SK-N-SH (cell line): ENCODE data around the gene IRX2.

ENCODE experiments used
- CTCF ChIP-seq: fragments of 200-600 bp; sonication (generic); IDR thresholded peaks from 2 replicates; pipeline ENCODE4 v1.6.1; 2017; ENCODE audit warnings: antibody characterized with exemption, mild to moderate bottlenecking, moderate library complexity
- EP300 ChIP-seq, 2 experiments: IDR thresholded peaks; 2 replicates each; pipeline versions ENCODE4 v1.4.0 to v1.6.1; 2012; ENCODE audit warnings: borderline replicate concordance in 1 of 2, low read depth in 1 of 2, low read length in 1 of 2
- EZH2phosphoT487 ChIP-seq: fragments of 200-600 bp; sonication (generic); IDR thresholded peaks from 2 replicates; pipeline ENCODE4 v1.6.1; 2017; ENCODE audit warnings: low read depth, mixed run types, mild to moderate bottlenecking, antibody characterized with exemption, moderate library complexity, borderline replicate concordance
- JUND ChIP-seq: IDR thresholded peaks from 2 replicates; pipeline ENCODE4 v1.4.0; 2012
- MAX ChIP-seq: IDR thresholded peaks from 2 replicates; pipeline ENCODE4 v1.4.0; 2012; ENCODE audit warnings: low read depth
- MEF2A ChIP-seq: IDR thresholded peaks from 2 replicates; pipeline ENCODE4 v1.4.0; 2012; ENCODE audit warnings: low read depth, borderline replicate concordance
- NFIC ChIP-seq: IDR thresholded peaks from 2 replicates; pipeline ENCODE4 v1.4.0; 2012; ENCODE audit warnings: borderline replicate concordance
- POLR2AphosphoS5 ChIP-seq: IDR thresholded peaks from 2 replicates; pipeline ENCODE4 v1.6.1; 2012; ENCODE audit warnings: low read depth, low read length
- RAD21 ChIP-seq: IDR thresholded peaks from 2 replicates; pipeline ENCODE4 v1.6.1; 2012; ENCODE audit warnings: mild to moderate bottlenecking, low read length
- RFX5 ChIP-seq: IDR thresholded peaks from 2 replicates; pipeline ENCODE4 v1.6.1; 2012; ENCODE audit warnings: mild to moderate bottlenecking, improper control_type of control experiment, low read length
- SIN3A ChIP-seq: IDR thresholded peaks from 2 replicates; pipeline ENCODE4 v1.6.1; 2012; ENCODE audit warnings: low read depth, mild to moderate bottlenecking, low read length, moderate library complexity, borderline replicate concordance
- TCF12 ChIP-seq: IDR thresholded peaks from 2 replicates; pipeline ENCODE4 v1.4.0; 2012

GRCh38 chr5:2773327-2773726, 21.9 kb upstream of the IRX2 start:
- no peak for TF ChIP-seq CTCF
- no peak for TF ChIP-seq SIN3A
- no peak for TF ChIP-seq RFX5
- TF ChIP-seq JUND = no peak
- no peak for TF ChIP-seq MAX
- no peak for TF ChIP-seq NFIC
- no peak for TF ChIP-seq MEF2A
- no peak for TF ChIP-seq RAD21
- no peak for TF ChIP-seq EP300 (IDR thresholded peaks at IDR 0.05; ENCODE audit: borderline replicate concordance in 1 of 2, low read depth in 1 of 2, low read length in 1 of 2)
- TF ChIP-seq TCF12 = no peak
- no peak for TF ChIP-seq POLR2AphosphoS5
- TF ChIP-seq EZH2phosphoT487 = no peak
